Measurements from ENCODE around the gene EPN3.

GRCh38 chr17:50547035-50547735 is 14.7 kb downstream of the EPN3 start, which contains the start of gene SPATA20:
- TF ChIP-seq CTCF (IDR thresholded peaks at IDR 0.05) (peak; percentile 98), ZFX (IDR thresholded peaks at IDR 0.05; ENCODE audit: borderline replicate concordance) (no peak)
